Measurements from ENCODE around the gene DMTF1. TPM values are rescaled to one million over a fixed set of nuclear protein-coding genes. Genes with fewer than 3 reads are reported as not detected.
A peak's percentile ranks its signal among the peaks of the same experiment; 100 is the strongest.

DMTF1 gene
- total RNA-seq, 3 donors from 2014 or later, result 85.9 to 185 (median 118) TPM

DNA sequence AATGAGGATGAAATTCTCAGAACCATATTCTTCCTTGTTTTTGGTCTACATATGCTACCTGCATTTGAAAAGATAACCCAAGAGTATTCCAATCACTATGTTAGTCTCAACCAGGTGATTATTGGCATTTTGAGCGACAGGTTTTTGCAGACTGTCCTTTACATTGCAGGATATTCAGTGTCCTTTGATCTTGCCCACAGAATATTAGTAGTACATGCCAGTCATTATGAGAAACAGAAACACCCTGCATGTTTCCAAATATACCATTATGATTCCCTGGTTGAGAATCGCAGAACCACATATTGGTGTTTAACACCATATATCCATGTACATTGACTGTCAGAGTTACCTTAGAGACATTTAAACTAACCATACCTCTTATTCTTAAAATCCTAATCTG lies 36.7 kb downstream of the DMTF1 start:
- Histone ChIP-seq H3K4me3 (no peak overlapping the region), H3K27me3 (no peaks in the 10 kb centered on the region), H3K9me3 (no peaks in the 10 kb centered on the region), H3K27ac (no peak overlapping the region), H3K4me1 (no peaks in the 10 kb centered on the region), H3K36me3 (no peaks in the 10 kb centered on the region)
- DNase-seq (ENCODE audit: low spot score in 2 of 2), result no peak
- no peak for TF ChIP-seq POLR2AphosphoS5 (IDR thresholded peaks at IDR 0.05)
- TF ChIP-seq POLR2A (IDR thresholded peaks at IDR 0.05), result no peak
- TF ChIP-seq, protein P1, sequence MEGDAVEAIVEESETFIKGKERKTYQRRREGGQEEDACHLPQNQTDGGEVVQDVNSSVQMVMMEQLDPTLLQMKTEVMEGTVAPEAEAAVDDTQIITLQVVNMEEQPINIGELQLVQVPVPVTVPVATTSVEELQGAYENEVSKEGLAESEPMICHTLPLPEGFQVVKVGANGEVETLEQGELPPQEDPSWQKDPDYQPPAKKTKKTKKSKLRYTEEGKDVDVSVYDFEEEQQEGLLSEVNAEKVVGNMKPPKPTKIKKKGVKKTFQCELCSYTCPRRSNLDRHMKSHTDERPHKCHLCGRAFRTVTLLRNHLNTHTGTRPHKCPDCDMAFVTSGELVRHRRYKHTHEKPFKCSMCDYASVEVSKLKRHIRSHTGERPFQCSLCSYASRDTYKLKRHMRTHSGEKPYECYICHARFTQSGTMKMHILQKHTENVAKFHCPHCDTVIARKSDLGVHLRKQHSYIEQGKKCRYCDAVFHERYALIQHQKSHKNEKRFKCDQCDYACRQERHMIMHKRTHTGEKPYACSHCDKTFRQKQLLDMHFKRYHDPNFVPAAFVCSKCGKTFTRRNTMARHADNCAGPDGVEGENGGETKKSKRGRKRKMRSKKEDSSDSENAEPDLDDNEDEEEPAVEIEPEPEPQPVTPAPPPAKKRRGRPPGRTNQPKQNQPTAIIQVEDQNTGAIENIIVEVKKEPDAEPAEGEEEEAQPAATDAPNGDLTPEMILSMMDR (IDR thresholded peaks at IDR 0.05), result no peak
- intact Hi-C loops (cut with DNase I; ENCODE audit: low total_unique reads), result no loop called here

DNA sequence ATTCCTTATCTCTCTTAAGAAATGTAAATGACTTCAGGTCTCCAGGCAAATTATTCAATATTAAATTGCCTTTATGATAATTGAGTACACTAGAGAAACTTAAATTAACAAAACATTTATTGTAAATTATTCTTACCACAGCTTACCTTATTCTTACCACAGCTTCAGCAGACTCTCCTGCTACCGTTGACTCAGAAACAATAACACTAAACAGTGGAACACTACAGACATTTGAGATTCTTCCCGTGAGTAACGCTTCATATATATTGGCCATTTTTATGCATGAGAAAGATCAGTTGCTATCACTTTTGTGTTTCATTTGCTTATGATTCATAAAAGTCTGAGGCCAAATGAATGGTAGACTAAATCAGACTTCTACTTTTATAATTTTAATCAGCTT lies 38.5 kb downstream of the DMTF1 start:
- Histone ChIP-seq H3K36me3 (no peaks in the 10 kb centered on the region), H3K9me3 (no peaks in the 10 kb centered on the region), H3K4me3 (no peak overlapping the region), H3K4me1 (no peaks in the 10 kb centered on the region), H3K27ac (no peak overlapping the region), H3K27me3 (no peaks in the 10 kb centered on the region)
- TF ChIP-seq POLR2A (IDR thresholded peaks at IDR 0.05) (no peak), POLR2AphosphoS5 (IDR thresholded peaks at IDR 0.05) (no peak)
- TF ChIP-seq, protein P1 (IDR thresholded peaks at IDR 0.05), result no peak
- DNase-seq (ENCODE audit: low spot score in 2 of 2), result no peak
- intact Hi-C loops (cut with DNase I; ENCODE audit: low total_unique reads), result no loop called here

DNA sequence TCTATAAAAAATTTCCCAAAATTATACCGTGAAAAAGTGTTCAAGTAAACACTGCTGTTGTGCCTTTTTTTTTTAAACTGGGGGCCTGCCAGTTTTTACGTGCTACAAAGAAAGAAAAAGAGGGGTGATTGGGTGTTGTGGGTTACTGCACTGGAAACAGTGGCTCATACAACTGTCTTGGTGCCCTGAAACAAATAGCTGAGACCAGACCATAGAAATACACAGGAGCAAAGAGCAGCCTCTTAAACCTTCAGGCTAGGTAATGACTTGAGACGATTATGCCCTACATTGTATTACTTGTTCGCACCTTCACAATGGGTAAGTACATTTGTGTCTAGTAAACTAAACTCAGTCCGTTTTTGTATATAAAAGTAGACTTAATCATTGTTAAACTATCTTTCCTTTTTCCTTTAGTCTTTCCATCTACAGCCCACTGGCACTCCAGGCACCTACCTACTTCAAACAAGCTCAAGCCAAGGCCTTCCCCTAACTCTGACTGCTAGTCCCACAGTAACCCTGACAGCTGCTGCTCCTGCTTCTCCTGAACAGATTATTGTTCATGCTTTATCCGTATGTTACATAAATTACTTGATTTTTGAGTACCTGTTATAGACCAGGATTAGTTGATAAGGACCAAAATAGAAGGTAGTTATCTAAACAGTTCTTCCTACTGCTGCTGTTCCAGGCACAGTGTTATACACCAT lies 40.7 kb downstream of the DMTF1 start:
- H3K27me3 ChIP-seq, result no peaks in the 10 kb centered on the region
- no peak overlapping the region for H3K27ac ChIP-seq
- DNase-seq (ENCODE audit: low spot score in 2 of 2), result no peak
- TF ChIP-seq POLR2AphosphoS5 (IDR thresholded peaks at IDR 0.05) (no peak), POLR2A (IDR thresholded peaks at IDR 0.05) (no peak)
- TF ChIP-seq, protein P1 (IDR thresholded peaks at IDR 0.05), result no peak
- no peaks in the 10 kb centered on the region for H3K4me1 ChIP-seq
- no peaks in the 10 kb centered on the region for H3K36me3 ChIP-seq
- intact Hi-C loops (cut with DNase I; ENCODE audit: low total_unique reads), result no loop called here
- no peaks in the 10 kb centered on the region for H3K9me3 ChIP-seq
- H3K4me3 ChIP-seq, result no peak overlapping the region

DNA sequence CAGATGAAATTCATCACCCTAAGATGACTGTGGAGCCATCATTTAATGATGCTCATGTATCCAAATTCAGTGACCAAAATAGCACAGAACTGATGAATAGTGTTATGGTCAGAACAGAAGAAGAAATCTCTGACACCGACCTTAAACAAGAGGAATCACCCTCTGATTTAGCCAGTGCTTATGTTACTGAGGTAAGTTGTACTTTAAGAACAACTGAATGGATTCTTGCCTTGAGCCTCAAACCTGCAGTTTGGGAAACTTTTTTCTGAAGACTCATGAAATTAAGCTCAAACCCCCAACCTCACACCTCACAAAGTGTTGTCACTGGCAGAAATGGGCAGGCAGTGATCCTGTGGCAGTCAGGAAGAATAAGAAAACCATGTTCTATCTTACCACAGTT lies 41.7 kb downstream of the DMTF1 start:
- Histone ChIP-seq H3K9me3 (no peaks in the 10 kb centered on the region), H3K27ac (no peak overlapping the region), H3K27me3 (no peaks in the 10 kb centered on the region), H3K4me3 (no peak overlapping the region), H3K36me3 (no peaks in the 10 kb centered on the region), H3K4me1 (no peaks in the 10 kb centered on the region)
- no peak for DNase-seq (ENCODE audit: low spot score in 2 of 2)
- no peak for TF ChIP-seq POLR2AphosphoS5 (IDR thresholded peaks at IDR 0.05)
- TF ChIP-seq, protein P1 (IDR thresholded peaks at IDR 0.05), result no peak
- no peak for TF ChIP-seq POLR2A (IDR thresholded peaks at IDR 0.05)
- intact Hi-C loops (cut with DNase I; ENCODE audit: low total_unique reads), result no loop called here

DNA sequence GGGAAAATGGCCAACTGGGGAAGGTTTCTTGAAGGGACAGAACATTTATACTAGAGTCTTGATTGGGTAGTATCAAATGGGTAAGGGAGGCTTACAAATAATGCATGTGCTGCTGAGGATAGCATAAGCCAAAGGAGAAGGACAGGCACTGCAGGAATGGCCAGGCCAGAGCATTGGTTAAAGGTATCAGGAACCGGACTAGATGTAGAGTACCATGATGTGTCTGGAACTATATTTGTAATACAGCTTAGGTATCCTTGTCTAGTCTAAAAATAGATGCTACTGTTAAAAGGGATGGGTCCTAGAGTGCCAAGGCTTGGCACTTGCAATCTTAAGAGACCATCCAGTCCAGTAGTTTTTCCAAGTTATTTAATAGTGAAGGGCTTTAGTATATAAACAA lies 47.0 kb downstream of the DMTF1 start:
- intact Hi-C loops (cut with DNase I; ENCODE audit: low total_unique reads), result no loop called here
- TF ChIP-seq, protein P1 (IDR thresholded peaks at IDR 0.05), result no peak
- TF ChIP-seq POLR2A (IDR thresholded peaks at IDR 0.05), result no peak
- no peak for TF ChIP-seq POLR2AphosphoS5 (IDR thresholded peaks at IDR 0.05)
- no peak overlapping the region for H3K4me3 ChIP-seq
- H3K36me3 ChIP-seq, result no peaks in the 10 kb centered on the region
- H3K27ac ChIP-seq, result peak overlapping the region in 1 of 2 donors; percentile 15
- no peak for DNase-seq (ENCODE audit: low spot score in 2 of 2)
- peaks cover under 1% of the 10 kb centered on the region in 2 donors for H3K9me3 ChIP-seq
- no peaks in the 10 kb centered on the region for H3K4me1 ChIP-seq
- H3K27me3 ChIP-seq, result no peaks in the 10 kb centered on the region
